ENCODE data around the gene PHKG1.
"Not testable (repeated sequence)": the region's sequence is repeated elsewhere in the genome, so short reads cannot be mapped to it uniquely, and the experiment has no call there.

PHKG1 gene

GRCh38 chr7:56092789-56093531 is at the start of gene PHKG1:
PHKG1 (minus strand) TSS chr7:56092952; CDS start chr7:56088941, 4,011 bp downstream.
- DNase-seq (ENCODE audit: insufficient read length, low spot score) (no peak), FAIRE-seq (no peak)

GRCh38 chr7:56131062-56131461 is 38.3 kb upstream of the PHKG1 start:
- FAIRE-seq; DNase-seq (ENCODE audit: insufficient read length, low spot score): not testable (repeated sequence)

- no peak for FAIRE-seq
These were observed 34.7 kb upstream of the PHKG1 start for GRCh38 chr7:56127241-56127975.

GRCh38 chr7:56125831-56126230 is 33.1 kb upstream of the PHKG1 start:
- DNase-seq (ENCODE audit: insufficient read length, low spot score), result no peak
- no peak for FAIRE-seq

More at GRCh38 chr7:56127241-56127975, 34.7 kb upstream of the PHKG1 start:
- DNase-seq (ENCODE audit: insufficient read length, low spot score), result no peak

- FAIRE-seq (no peak), DNase-seq (ENCODE audit: insufficient read length, low spot score) (no peak)
These were observed 32.2 kb upstream of the PHKG1 start for GRCh38 chr7:56124981-56125380.

GRCh38 chr7:56121440-56121839 is 28.7 kb upstream of the PHKG1 start:
- no peak for FAIRE-seq
- DNase-seq (ENCODE audit: insufficient read length, low spot score), result no peak

GRCh38 chr7:56115852-56116538 is 23.2 kb upstream of the PHKG1 start, which contains the start of gene NUPR2:
NUPR2 (minus strand) TSS chr7:56116417; CDS start chr7:56116314, 103 bp downstream.
- no peak for FAIRE-seq

GRCh38 chr7:56112244-56112643 is 19.5 kb upstream of the PHKG1 start:
- DNase-seq (ENCODE audit: insufficient read length, low spot score); FAIRE-seq: not testable (repeated sequence)

More at GRCh38 chr7:56115852-56116538, 23.2 kb upstream of the PHKG1 start, which contains the start of gene NUPR2:
- no peak for DNase-seq (ENCODE audit: insufficient read length, low spot score)

GRCh38 chr7:56110611-56111010 is 17.9 kb upstream of the PHKG1 start:
- no peak for DNase-seq (ENCODE audit: insufficient read length, low spot score)
- no peak for FAIRE-seq

GRCh38 chr7:56107954-56108258 is 15.2 kb upstream of the PHKG1 start:
- no peak for DNase-seq (ENCODE audit: insufficient read length, low spot score)
- FAIRE-seq, result no peak

- DNase-seq (ENCODE audit: insufficient read length, low spot score) (peak; percentile 93), FAIRE-seq (peak; percentile 93)
These were observed 13.6 kb upstream of the PHKG1 start, which contains the start of gene CHCHD2 for GRCh38 chr7:56106108-56107073. CHCHD2 (minus strand) TSS chr7:56106476; CDS start chr7:56106413, 63 bp downstream.

GRCh38 chr7:56105508-56105907 is 12.8 kb upstream of the PHKG1 start:
- no peak for FAIRE-seq
- DNase-seq (ENCODE audit: insufficient read length, low spot score), result no peak

- not testable (repeated sequence) for FAIRE-seq; DNase-seq (ENCODE audit: insufficient read length, low spot score)
These were observed 11.4 kb upstream of the PHKG1 start for GRCh38 chr7:56104138-56104537.

GRCh38 chr7:56099653-56100052 is 6.9 kb upstream of the PHKG1 start:
- FAIRE-seq (no peak), DNase-seq (ENCODE audit: insufficient read length, low spot score) (no peak)

- not testable (repeated sequence) for FAIRE-seq; DNase-seq (ENCODE audit: insufficient read length, low spot score)
These were observed 5.6 kb upstream of the PHKG1 start for GRCh38 chr7:56098187-56099008.

- FAIRE-seq (no peak), DNase-seq (ENCODE audit: insufficient read length, low spot score) (no peak)
These were observed 4.9 kb upstream of the PHKG1 start for GRCh38 chr7:56097700-56098099.

- DNase-seq (ENCODE audit: insufficient read length, low spot score); FAIRE-seq: not testable (repeated sequence)
These were observed 364 bp downstream of the PHKG1 start for GRCh38 chr7:56092388-56092787.

GRCh38 chr7:56091591-56091990 is 1.2 kb downstream of the PHKG1 start:
- no peak for DNase-seq (ENCODE audit: insufficient read length, low spot score)
- no peak for FAIRE-seq

GRCh38 chr7:56087445-56087844 is 5.3 kb downstream of the PHKG1 start:
- FAIRE-seq (no peak), DNase-seq (ENCODE audit: insufficient read length, low spot score) (no peak)

Measured in GM19239 (cell line).